CD4-positive, alpha-beta T cell treated with Interleukin-15 for 4 hours (primary cell): Measurements from ENCODE around the gene SLC26A1.
A peak's percentile ranks its signal among the peaks of the same experiment; 100 is the strongest.

Experiments
- DNase-seq: peaks from one replicate; pipeline ENCODE4 v3.0.0-alpha.2; 2020; ENCODE audit warnings: low spot score

Gene SLC26A1

DNA sequence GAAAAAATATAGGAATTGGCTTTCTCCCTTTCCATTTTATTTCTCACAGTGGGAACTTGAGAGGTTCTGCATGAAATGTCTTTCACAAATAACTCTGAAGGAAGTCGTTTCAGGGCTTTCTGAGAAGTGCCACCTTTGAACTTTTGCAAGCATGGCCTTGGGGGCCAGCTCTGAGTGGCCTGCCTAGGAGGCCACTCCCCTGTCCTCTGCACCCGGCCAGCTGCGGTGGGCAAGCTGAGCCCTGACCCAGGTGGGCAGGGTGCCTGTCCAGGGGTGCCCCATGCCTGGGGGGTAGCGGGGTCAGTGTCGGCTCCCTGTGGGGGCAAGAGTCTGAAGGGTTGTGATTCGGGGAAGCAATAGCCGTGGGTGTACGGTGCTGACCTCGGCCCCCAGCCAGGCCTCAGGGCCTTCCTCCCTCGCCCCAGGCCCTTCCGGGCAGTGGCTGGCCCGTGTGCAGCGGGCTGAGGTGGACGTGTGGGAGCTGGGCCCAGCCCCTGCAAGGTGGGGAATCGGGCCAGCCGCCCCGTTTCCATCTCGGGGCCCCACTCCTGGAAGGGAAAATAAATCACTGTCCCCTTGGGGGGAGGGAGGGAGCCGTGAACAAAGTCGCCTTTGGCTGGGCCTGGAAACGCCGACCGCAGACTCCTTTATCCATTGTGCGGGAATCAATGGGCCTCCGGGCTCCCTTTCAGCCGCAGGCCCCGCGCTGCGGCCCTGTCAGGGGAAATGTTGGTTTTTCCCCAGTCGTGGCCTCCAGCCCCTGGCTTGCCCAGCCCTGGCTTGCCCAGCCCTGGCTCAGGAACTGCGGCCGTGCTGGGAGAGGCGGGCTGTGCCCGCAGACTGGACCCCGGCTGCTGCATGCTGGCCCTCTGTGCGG is 21.3 kb upstream of the SLC26A1 start:
- no peak for DNase-seq

DNA sequence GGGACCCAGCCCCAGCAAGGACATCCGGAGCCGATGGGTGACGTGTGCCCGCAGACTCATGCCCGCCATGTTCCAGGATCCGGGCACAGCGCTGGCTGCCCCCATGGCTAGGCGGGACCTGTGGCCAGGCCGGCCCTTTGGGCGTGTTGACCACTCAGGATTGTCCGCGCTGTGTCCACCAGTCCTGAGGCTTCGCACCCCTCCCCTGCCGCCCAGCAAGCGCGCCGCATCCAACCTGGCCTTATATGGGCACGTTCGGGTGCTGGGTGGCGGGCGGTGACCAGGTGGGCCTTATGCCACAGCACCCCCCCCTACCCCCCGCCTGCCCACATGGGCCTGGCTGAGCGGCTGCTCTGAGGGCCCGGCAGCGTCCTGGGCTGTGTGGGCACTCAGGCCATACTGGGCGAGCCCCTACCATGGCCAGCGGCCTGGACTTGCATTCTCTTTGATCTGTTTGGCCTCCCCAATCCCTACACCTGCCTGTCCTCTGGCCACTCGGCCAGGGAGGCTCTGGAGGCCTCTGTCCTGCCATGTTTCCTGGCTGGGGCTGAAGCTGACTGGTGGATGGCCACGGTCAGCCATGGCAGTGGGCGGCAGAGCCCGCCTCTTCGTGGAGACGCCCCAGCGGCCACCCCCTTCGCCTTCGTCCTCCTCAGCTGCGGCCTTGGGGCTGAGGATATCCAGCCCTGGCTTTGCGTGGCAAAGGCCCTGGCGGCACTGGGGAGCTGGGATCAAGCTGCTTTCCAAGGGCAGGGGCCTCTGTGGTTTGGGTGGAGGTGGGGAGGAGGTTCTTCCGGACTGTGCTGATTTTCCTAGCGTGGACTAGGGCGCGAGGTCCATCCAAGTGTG is 20.2 kb upstream of the SLC26A1 start:
- no peak for DNase-seq

DNA sequence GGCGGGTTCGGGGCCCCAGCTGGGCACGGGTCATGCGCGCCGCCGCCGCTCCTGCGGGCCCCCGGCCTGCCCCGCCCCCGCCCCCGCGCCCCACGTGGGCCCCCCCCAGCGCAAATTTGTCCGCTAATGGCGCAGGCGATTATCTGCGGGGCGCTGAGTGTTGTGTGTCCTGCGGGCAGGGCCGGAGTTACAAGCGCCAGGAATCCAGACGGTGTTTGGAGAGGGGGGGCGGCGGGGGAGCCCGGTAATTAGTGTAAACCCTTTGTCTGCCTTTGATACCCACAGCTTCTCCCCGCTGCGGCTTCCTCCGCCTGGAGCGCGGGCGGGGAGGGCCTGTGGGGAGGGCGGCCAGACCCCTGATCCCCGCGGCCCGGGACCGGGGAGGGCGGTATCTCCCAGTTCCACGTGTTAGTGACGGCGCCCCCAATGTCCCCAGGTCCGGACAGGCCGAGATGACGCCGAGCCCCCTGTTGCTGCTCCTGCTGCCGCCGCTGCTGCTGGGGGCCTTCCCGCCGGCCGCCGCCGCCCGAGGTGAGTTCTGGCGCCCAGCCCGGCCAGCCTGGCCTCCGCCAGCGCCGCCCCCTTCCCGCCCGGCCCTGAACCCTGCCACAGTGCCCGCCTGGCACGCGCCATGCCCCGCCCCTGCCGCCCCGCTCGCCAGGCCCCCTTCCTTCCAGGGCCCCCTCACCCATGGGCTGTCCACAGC is 19.0 kb upstream of the SLC26A1 start:
- peak; percentile 23 for DNase-seq

DNA sequence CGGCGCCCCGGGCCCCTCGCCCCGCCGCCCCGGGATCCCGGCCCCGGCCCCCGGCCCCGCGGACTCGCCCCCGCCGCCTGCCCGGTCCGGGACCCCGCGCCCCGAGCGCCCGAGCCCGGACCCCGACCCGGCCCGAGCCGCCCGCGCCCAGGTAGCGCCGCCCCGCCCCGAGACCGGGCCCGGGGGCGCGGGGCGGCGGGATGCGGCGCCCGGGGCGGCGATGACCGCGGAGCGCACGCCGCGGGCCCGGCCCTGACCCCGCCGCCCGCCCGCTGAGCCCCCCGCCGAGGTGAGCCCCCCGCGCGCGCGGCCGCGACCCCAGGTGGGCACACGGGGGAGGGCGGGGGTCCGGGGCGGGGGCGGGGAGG is 18.4 kb upstream of the SLC26A1 start:
- DNase-seq: no peak

DNA sequence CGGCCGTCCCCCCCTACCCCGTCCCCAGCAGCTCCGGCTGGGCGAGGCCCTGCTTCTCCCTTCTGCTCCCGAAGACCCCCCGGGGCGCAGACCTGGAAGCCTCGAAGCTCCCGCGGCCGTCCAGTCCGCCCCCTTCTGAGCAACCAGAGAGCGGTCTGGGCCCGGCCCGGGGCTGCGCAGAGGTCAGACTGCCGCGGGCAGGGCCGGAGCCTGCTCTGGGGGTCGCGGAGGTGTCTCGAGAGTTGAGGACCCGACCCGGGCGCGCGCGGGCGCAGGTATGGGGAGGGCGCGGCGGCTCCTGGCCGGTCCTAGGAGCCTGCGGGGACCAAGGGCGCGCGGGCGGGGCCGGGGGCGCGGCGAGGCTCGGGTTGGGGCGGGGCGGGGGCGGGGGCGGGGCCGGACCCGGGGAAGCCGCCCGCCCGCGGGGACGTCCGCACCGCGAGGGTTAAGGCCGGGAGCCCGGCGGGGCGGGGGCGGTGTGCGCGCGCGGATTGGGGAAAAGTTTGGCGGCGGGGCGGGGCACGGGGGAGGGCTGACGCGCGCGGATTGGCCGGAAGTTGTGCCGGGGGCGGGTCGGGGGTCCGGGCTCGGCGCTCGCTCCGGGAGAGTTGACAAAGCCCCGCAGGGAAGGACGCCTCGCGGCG is 17.9 kb upstream of the SLC26A1 start, which contains the start of gene FGFRL1:
Gene FGFRL1 (plus strand): TSS at position 605 of the 644 bp plus-strand sequence. CDS start 860 bp downstream, outside the sequence.
- DNase-seq: peak; percentile 93

DNA sequence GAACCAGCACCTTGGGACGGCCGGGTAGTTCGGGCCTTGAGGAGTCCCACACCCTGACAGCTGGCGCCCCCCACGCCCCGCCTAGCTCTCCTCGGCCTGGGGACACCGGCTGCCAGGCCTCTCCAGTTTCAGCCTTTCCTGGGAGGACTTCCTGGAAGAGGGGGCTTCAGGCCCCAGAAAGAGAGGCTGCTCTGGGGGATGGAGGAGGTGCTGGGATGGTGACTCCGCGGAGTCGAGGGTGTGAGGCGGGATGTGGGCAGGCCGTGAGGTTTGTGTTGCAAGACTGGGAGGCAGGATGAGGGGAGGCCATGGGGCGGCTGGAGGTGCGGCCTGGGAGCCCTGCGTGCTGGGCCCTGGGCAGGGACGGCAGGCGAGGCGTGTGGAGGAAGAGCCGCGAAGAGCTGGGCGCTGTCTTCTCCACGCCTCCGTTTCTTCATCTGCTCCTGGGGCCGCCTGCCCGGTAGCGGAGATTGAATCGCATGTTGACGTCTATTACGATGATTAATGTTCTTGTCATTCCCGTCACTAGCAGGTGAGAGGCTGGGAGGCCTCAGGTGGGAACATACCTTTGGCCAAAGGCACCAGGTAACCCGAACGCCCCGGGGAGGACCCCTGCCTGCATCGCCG is 17.3 kb upstream of the SLC26A1 start:
- peak; percentile 56 for DNase-seq

DNA sequence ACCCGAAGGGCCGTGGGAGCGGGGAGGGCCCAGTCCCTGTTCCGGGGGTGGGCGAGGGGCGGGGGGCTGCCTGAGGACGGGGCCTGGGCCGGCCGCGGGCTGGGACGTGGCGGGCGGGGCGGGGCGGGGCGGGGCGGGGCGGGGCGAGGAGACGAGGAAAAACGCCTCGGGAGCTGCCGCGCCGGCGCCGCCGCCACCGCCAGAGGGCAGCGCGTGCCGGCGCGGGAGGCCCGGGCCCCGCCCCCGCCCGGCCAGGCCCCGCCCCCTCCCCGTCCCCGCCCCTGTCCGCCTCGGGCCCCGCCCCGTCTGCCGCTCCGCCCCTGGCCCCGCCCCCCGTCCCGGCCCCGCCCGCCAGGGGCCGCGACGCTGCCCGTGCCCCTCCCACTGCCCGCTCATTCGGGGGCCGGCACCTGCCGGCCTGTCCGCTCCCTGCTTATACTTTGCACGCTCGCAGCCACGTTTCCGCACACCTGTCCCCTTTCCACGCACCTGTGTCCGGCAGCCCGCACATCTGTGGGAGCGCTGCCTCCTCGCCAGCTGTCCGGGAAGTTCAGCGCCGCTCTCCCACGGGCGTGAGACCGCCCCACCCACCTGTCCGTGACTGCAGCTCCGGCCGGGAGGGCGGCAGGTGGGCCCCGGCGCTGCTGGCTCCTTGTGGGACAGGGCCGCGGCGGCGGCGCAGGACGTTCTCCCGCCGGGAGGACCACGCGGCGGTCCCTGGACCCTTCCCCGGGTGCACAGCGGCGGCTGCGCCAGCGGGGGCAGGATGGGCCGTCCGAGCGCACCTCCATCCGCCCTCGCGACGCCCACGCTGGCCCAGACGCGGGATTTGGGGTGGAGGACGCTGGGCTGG is 16.6 kb upstream of the SLC26A1 start:
- peak; percentile 66 for DNase-seq

DNA sequence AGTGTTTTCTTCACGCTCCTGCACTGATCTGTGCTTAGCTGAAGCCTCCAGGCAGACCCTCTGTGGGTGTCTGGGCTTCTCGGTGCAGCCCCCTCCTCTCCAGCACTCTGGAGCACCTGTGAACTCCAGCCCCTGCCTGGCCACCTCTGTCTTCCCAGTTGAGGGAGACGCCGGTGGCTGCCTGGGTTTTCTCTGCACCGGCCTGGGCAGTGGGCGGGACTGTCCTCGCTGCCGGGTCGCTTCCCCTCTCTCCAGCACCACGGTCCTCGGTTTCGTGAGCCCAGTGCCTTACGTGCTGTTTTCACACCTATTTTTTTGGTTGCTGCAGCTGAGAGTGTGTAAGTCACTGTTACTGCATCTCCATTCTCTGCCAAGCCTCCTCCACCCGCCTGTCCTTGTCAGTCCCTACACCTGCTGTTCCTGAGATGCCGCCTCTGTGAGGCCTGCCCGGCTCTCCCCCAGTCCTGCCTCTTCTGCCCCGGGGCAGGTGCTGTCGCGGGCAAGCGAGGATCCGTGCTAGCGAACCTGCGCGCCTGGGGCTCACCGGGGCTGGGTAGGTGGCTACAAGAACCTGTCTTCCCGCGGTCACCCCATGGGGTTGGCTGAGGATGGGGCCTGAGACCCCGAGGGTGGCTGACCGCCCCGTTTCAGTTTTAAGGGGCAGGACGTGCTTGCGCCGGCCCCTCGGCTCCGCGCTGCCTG is 15.8 kb upstream of the SLC26A1 start:
- DNase-seq: peak; percentile 25

DNA sequence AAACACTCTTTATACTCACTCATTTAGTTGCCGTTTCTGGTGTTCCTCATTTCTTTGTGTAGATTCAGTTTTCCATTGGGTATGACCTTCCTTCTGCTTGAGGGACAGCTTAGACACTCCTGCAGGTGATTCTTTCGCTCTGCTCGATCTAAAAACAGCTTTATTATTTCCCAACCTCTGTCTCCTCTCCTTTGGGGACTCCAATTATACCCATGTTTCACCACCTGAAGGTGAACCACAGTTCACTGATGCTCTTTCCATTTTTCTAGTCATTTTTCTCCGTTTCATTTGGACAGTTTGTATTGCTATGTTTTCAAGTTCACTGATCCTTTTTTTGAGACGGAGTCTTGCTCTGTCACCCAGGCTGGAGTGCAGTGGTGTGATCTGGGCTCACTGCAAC is 13.7 kb upstream of the SLC26A1 start:
- no peak for DNase-seq

DNA sequence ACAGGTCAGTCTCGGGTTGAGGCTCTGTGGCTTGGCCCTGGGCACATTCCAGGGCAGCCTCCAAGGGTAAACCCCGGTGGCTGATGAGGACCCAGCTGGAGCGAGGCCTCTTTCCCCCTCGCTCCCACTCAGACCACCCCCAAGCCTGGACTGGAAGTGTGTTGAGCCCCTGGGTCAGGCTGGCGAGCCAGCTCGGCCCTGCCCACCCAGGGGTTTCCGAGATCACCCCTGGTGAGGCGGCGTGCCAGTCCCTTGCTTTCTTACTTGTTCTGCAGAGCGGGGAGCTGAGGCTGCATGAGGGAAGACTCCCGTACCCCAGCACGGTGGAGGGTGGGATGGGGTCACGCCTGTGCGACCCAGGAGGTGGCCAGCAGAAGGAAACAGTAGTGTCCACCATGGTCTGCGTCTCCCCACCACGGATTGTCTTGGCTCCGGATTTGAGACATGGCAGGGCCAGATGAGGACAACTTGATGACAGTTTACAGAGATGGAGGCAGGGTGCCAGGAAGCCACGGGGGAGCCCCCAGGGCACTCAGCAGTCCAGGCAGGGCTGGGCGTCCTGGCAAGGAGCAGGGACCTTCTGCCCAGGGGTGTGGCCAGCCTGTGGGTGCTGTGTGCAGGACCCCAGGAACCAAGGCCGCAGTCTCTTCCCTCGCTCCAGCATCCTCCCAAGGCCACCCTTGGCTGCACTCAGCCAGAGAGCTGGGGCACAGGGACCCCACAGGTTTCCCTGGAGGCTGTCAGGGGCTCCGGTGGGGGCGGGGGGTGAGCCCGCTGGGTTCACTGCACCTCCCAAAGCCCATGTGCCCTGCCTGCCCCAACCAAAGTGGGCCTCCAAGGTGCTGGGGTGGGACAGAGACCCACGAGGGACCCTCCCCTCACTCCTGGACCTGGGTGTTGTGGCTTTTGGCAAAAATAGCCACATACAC is 11.6 kb upstream of the SLC26A1 start:
- no peak for DNase-seq

DNA sequence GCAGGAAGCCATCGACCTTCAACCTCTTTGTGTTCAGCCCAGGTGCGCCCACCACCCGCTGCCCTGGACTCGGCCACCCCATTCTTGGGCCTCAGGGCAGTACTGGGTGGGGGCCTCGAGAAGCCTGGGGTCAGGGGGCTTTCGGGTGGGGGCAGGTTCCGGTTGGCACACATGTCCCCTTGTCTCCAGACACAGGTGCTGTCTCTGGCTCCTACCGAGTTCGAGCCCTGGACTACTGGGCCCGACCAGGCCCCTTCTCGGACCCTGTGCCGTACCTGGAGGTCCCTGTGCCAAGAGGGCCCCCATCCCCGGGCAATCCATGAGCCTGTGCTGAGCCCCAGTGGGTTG is 10.8 kb upstream of the SLC26A1 start:
- no peak for DNase-seq

DNA sequence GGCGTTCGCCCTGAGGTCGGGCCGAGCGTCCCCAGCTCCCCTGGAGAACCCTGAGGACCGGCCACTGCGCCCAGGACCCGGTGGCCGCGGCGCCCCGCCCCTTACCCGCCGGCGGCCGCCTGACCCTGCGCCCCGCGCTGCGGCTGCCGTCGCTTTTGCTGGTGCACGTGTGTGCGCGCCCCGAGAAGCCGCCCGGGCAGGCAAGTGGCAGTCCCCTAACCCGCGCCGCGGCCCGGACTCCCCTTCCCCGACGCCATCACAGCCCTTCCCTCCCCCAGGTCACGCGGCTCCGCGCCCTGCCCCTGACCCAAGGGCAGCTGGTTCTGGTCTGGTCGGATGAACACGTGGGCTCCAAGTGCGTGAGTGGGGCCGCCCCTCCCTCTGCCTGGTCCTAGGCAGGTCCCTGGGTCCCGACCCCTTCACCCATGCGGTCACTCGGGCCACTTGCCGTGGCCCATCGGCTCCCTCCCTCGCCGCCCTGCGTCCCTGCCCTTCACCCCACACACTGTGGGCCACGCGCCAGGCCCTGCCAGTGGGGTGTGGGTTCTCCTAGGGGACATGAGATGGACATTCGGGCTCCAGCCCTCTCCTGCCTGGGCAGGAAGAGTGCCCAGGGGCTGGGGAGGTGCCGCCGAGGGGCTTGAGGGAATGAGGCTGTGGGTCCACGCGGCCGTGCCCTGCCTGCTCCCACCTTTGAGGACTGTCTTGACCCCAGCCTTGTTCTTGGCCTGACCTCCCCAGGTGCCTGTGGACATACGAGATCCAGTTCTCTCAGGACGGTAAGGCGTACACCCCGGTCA is 10.3 kb upstream of the SLC26A1 start:
- no peak for DNase-seq

DNA sequence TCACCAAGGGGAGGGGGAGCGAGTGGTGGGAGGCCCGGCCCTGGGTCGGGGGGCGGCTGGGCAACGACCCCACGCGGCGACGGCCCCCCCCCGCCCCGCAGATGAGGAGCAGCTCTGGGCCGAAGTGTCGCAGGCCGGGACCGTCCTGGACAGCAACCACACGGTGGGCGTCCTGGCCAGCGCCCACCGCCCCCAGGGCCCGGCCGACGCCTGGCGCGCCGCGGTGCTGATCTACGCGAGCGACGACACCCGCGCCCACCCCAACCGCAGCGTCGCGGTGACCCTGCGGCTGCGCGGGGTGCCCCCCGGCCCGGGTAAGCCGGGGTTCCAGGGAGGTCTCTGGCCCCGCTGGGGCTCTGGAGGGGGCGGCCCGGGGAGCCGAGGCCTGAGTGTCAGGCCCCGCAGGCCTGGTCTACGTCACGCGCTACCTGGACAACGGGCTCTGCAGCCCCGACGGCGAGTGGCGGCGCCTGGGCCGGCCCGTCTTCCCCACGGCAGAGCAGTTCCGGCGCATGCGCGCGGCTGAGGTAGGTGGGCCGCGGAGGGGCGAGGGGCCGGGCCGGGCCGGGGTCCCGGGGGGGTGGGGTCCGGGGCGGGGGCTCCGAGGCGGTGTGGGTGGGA is 9.5 kb upstream of the SLC26A1 start:
- no peak for DNase-seq

DNA sequence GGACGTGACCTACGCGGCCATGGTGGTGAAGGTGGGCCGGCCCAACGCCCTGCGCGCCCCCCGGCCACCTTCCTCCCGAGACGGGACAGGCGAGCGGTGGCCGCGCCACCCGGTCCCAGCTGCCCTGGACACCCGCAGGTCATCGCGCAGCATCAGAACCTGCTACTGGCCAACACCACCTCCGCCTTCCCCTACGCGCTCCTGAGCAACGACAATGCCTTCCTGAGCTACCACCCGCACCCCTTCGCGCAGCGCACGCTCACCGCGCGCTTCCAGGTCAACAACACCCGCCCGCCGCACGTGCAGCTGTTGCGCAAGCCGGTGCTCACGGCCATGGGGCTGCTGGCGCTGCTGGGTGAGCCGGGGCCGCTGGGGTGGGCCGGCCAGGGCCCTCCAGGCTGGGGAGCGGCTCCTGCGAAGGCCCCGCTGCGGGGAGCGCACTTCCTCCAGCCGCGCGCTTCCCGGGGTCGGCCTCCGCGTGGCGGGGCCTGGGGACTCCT is 9.0 kb upstream of the SLC26A1 start:
- DNase-seq: no peak

DNA sequence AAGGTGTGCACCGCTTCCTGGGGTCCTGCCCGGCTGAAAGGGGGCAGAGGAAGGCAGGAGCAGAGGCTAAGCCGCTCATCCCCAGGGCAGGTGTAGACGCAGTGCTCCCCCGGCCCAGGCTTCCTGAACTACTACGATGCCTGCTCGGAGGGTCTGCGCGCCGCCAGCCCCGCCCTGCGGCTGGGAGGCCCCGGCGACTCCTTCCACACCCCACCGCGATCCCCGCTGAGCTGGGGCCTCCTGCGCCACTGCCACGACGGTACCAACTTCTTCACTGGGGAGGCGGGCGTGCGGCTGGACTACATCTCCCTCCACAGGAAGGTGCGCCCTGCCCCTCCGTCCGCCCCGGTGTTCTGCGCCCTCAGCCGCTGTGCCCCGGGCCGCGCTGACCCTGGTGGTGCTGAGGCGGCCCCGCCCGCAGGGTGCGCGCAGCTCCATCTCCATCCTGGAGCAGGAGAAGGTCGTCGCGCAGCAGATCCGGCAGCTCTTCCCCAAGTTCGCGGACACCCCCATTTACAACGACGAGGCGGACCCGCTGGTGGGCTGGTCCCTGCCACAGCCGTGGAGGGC is 8.4 kb upstream of the SLC26A1 start:
- no peak for DNase-seq

DNA sequence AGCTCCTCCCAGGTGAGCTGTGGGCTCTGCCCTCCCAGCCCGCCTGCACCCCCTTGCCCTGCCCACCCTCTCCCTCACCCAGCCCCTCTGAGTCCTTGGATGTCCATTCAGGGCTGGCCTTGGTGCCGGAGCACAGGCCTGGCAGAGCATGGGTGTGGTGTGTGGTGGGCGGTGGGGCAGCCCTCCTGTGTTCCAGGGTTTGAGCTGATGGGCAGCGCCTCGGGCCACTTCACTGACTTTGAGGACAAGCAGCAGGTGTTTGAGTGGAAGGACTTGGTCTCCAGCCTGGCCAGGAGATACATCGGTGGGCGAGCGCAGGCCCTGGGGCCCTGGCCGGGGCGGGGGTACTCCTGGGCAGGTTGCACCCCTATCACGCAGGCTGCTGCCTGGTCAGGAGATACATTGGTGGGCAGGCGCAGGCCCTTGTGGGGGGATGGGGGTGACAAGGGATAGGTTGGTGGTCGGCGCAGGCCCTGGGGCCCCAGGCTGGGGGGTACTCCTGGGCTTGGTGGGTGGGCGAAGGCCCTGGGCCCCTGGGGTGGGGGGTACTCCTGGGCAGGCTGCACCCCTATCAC is 7.6 kb upstream of the SLC26A1 start:
- DNase-seq: no peak
